ENCODE data around the gene AOC3. TPM values are rescaled to one million over a fixed set of nuclear protein-coding genes. Genes with fewer than 3 reads are reported as not detected.

Gene AOC3
- total RNA-seq, 1 experiment from 2014 or later, result 2.8 TPM

- no peak overlapping the region for H2AK5ac ChIP-seq (ENCODE audit: insufficient read length, low read length)
- Mint-ChIP-seq H3K4me1 (peaks cover 4 to 8% of the 10 kb centered on the region in 2 experiments; a peak in 2 of 4 replicates), H3K36me3 (ENCODE audit: insufficient read depth in 1 of 3, low read depth in 3 of 3) (no peaks in the 10 kb centered on the region; a peak in 1 of 7 replicates), H3K9me3 (no peaks in the 10 kb centered on the region; a peak in 1 of 5 replicates), H3K27ac (no peak overlapping the region), H3K4me3 (no peak overlapping the region), H3K27me3 (ENCODE audit: low read depth) (no peaks in the 10 kb centered on the region)
- no peak overlapping the region for H3K18ac ChIP-seq (ENCODE audit: insufficient read length, low read depth, low read length)
- TF ChIP-seq, protein P1, sequence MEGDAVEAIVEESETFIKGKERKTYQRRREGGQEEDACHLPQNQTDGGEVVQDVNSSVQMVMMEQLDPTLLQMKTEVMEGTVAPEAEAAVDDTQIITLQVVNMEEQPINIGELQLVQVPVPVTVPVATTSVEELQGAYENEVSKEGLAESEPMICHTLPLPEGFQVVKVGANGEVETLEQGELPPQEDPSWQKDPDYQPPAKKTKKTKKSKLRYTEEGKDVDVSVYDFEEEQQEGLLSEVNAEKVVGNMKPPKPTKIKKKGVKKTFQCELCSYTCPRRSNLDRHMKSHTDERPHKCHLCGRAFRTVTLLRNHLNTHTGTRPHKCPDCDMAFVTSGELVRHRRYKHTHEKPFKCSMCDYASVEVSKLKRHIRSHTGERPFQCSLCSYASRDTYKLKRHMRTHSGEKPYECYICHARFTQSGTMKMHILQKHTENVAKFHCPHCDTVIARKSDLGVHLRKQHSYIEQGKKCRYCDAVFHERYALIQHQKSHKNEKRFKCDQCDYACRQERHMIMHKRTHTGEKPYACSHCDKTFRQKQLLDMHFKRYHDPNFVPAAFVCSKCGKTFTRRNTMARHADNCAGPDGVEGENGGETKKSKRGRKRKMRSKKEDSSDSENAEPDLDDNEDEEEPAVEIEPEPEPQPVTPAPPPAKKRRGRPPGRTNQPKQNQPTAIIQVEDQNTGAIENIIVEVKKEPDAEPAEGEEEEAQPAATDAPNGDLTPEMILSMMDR (conservative IDR thresholded peaks at IDR 0.05), result no peak
- no peaks in the 10 kb centered on the region for H3K79me1 ChIP-seq (ENCODE audit: insufficient read depth, low read depth, low read length, poor library complexity, severe bottlenecking)
- no peak overlapping the region for H2BK15ac ChIP-seq (ENCODE audit: low read depth, low read length)
- H2BK12ac ChIP-seq (ENCODE audit: insufficient read length, low read depth, low read length), result no peak overlapping the region
- no peak overlapping the region for H4K91ac ChIP-seq (ENCODE audit: insufficient read length, low read depth, low read length)
- H3K27me3 ChIP-seq (ENCODE audit: insufficient read depth, low read length), result no peaks in the 10 kb centered on the region
- no peak overlapping the region for H3K14ac ChIP-seq (ENCODE audit: insufficient read depth, low read length)
- H3K23ac ChIP-seq (ENCODE audit: insufficient read length, low read depth, low read length), result no peak overlapping the region
- H4K20me1 ChIP-seq (ENCODE audit: control insufficient read depth, insufficient read depth, insufficient read length), result no peaks in the 10 kb centered on the region
- H2BK120ac ChIP-seq (ENCODE audit: low read depth, low read length, poor library complexity, severe bottlenecking), result no peak overlapping the region
- H3K79me2 ChIP-seq (ENCODE audit: insufficient read depth, low read length), result no peaks in the 10 kb centered on the region
- H3K56ac ChIP-seq (ENCODE audit: insufficient read length, low read depth, low read length), result no peak overlapping the region
- H3K9me3 ChIP-seq (ENCODE audit: control insufficient read depth, low read depth, low read length), result no peaks in the 10 kb centered on the region
- H4K8ac ChIP-seq (replicated peaks; ENCODE audit: insufficient read length, low read depth, low read length), result no peak overlapping the region
- H2BK20ac ChIP-seq (ENCODE audit: low read depth, low read length, poor library complexity, severe bottlenecking), result no peak overlapping the region
- no peaks in the 10 kb centered on the region for H3K23me2 ChIP-seq (ENCODE audit: insufficient read length, low read depth, low read length, poor library complexity, severe bottlenecking)
- no peak overlapping the region for H3K4me2 ChIP-seq (ENCODE audit: insufficient read depth, insufficient read length, low read length)
- DNase-seq, result no peak
- no peak overlapping the region for H3T11ph ChIP-seq (ENCODE audit: low read length)
- WGBS (ENCODE audit: extremely low coverage, insufficient read length, low lambda C conversion rate), result no CpG with 5 or more reads among the region's 4 CpGs
- H3K9ac ChIP-seq (ENCODE audit: extremely low read depth, insufficient read length, low read length), result no peak overlapping the region
- H2AFZ ChIP-seq (ENCODE audit: low read length), result no peak overlapping the region
- no peak overlapping the region for H3K27ac ChIP-seq (ENCODE audit: insufficient read length, low read depth, low read length)
- H3K4me1 ChIP-seq (ENCODE audit: insufficient read depth, low read length), result no peaks in the 10 kb centered on the region
- H3K4ac ChIP-seq (ENCODE audit: low read depth, low read length), result no peak overlapping the region
- no peak overlapping the region for H2BK5ac ChIP-seq (ENCODE audit: insufficient read length, low read length)
- H4K5ac ChIP-seq (ENCODE audit: insufficient read length, low read depth, low read length), result no peak overlapping the region
Measured at GRCh38 chr17:42853004-42853403, 2.0 kb downstream of the AOC3 start.

Measured in H9 (cell line).